Mucosa of gallbladder (tissue), 1 donor: ENCODE data around the gene UBE2QL1. TPM values are rescaled to one million over a fixed set of nuclear protein-coding genes. Genes with fewer than 3 reads are reported as not detected.

Source experiments
- DNase-seq: peaks from one replicate; pipeline ENCODE4 v3.0.0-alpha.2; 2020; ENCODE audit warnings: low spot score
- total RNA-seq: library from RNA; stranded (reverse); gene quantifications from one replicate; pipeline ENCODE4 v1.2.1, GENCODE V29; 2021
- donor health status: DM: no; HTN: no; CAD: no.

The UBE2QL1 gene, protein sequence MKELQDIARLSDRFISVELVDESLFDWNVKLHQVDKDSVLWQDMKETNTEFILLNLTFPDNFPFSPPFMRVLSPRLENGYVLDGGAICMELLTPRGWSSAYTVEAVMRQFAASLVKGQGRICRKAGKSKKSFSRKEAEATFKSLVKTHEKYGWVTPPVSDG
- total RNA-seq: 1.6 TPM

DNA sequence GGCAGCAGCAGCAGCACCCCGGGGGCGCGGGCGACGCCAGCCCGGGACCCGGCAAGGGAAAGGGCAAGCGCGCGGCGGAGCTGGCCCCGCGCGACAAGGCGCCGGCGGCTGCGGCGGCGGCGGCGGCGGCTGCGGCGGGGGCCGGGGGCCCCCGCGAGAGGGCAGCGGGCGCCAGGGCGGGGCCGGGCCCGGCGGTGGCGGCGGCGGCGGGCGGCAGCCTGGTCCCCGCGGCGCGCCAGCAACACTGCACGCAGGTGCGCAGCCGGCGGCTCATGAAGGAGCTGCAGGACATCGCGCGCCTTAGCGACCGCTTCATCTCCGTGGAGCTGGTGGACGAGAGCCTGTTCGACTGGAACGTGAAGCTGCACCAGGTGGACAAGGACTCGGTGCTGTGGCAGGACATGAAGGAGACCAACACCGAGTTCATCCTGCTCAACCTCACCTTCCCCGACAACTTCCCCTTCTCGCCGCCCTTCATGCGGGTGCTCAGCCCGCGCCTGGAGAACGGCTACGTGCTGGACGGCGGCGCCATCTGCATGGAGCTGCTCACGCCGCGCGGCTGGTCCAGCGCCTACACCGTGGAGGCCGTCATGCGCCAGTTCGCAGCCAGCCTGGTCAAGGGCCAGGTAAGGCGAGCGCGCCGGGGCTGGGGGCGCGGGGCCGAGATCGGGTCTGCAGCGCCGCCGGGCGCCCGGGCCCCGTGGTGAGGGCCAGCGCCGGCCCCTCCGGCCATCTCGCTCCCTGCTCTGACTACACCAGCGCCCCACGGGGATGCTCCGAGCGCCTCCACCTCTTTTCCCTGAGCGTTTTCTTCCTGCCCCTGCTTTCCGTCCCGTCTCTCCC, at the start of gene UBE2QL1:
Gene UBE2QL1 (plus strand): TSS at position 238 of the 843 bp plus-strand sequence. CDS start 35 bp downstream, at position 273.
- DNase-seq: no peak

DNA sequence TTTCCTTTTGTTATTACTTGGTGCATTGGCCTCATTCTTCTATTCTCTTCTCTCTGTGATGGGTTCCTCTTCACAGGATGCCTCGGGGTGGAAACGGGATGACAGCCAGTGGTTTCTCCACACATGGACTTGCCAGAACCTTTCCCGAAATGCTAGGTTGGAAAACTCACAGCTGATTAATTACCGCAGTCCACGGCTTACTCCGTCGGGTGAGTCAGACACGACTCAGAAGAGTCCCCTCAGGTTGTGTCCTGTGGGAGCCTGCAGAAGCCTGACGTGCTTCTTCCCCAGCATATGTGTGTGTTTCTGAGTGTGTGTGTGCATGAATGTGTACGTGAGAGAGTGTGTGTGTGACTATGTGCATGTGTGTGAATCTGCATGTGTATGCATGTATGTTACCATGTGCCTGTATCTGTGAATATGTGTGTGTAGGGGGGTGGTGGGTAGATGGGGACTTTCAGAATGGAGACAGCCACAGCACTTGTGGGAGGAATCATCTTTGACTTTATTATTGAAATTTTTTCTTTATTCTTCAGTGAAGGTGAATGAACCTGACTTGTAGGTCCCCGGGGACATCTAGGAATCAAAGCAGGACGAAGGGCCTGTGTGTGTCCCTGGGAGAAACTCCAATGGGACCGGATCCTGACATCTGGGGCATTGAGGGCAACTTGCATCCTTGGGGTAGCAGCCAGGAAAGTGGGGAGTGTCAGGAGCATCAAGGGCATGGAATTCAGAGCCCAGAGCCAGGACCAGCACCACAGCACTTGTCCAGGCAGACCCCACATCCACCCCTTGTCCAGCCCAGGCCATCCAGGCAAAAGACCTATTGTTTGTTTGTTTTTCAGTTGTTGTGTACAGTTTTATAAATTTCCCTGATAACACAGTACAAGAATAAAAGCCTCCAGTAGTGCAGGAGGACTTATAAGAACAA, 48.4 kb upstream of the UBE2QL1 start:
- no peak for DNase-seq

DNA sequence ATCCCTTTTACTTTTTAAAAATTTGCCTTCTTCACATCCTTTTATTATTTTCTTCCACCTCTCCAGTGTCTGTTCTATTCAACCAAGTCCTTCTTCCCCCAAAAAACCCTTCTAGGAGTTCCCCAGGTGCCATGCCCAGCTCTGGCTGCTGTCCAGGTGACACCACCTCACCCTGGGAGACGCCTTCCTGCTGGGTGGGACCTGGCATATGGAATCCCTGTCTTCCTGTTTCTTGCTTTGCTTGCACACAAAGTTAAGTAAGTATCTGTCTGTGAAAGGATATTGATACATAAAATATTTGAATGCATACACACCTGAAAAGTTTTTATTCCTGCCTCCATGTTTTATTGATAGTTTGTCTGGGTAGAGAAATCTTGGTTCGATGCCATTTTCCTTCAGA, 47.2 kb upstream of the UBE2QL1 start:
- no peak for DNase-seq

DNA sequence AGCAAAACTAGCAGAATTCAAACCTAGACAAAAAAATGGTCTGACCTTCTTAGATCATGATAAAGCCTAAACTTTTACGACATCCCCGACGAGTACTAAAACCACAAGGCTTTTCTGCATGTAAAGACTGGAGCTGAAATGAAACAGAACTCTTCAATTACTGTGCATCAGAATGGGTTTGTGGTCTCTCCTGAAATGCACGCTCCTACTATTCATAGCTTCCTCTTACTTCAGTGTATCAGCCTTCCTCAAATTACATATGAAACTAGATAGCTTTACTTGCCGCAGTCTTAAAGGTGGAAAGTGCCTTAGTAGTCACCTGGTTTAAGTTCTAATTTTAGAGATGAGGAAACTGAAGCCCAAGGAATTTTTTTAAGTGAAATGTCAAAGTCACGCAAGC, 45.7 kb upstream of the UBE2QL1 start:
- no peak for DNase-seq

DNA sequence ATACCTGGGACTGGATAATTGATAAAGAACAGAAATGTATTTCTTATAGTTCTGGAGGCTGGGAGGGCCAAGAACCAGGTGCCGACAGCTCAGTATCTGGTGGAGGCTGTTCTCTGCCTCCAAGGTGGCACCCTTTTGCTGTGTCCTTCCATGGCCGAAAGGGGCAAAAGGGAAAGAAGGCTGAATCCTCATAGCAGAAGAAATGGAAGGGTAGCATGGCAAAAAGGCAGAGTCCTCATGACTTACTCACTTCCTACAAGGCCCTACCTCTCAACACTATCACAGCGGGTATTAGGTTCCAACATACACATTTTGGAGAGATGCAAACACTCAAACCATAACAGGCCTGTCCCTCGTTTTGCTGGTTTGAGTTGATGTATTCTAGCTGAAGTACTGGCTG, 45.2 kb upstream of the UBE2QL1 start:
- DNase-seq: no peak

DNA sequence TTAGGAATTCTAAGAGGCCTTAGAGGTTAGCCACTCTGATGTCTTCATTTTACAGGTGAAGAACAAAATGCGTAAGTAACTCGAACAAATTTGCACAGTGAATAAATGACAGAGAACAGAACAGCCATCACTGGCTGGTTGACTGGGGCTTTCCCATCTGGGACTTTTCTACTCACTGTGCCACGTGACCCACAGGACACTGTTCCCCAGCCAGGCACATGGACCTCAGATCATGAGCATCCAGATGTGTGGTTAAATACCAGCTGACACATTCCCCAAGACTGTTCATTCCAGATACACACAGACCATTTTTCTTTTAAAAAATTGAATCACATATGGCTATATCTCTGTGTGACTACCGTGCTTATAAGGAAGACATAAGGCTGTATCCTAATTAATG, 44.5 kb upstream of the UBE2QL1 start:
- DNase-seq: no peak

DNA sequence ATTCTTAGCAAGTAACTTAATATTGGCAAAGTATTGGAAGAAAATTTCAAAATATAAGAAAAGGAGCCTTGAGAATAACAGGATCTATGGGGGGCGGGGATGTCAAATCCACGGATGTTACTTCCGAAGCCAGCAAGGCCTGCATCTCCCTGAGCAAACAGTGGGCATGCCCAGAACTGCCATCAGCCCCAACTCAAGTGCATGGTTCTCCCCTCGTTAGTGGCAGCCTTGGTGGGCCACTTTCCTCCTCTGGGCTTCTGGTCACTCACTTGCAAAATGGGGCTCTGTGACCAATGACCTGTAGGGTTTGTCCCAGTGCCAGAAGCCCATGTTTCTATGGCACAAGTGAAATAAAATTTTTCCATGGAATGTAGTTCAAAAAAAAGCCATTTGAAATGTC, 43.1 kb upstream of the UBE2QL1 start:
- no peak for DNase-seq

DNA sequence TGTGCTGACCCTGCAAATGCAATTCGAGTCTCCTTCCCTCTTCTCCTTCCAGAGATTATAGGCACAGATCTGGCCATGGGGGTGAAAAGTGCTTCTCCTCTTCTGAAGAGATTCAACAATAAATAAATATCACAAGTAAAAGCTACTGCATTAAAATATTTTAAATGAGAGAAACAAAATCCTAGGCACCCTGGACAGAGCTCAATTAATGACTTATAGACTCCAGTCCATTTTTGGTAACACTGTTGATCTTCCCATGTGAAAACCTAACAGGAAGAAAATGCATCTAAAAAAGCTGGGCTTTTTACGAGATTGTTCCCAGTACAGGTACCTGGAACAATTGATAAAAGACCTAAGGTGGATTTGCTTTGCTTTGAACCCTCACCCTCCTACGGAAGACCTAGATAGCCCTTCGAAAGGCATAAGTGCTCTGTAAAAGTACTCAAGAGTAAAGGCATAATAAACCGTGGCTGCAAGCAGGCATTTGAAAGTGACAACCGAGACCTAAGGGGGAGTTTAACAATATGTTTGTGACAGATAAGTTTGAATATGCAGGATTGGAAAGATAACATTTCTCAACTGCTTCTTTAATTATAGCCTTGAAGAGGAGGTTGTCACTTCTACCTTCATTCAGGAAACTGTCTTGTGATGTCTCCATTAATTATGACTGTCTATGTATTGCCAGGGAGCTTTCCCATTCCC, 41.0 kb upstream of the UBE2QL1 start:
- no peak for DNase-seq

DNA sequence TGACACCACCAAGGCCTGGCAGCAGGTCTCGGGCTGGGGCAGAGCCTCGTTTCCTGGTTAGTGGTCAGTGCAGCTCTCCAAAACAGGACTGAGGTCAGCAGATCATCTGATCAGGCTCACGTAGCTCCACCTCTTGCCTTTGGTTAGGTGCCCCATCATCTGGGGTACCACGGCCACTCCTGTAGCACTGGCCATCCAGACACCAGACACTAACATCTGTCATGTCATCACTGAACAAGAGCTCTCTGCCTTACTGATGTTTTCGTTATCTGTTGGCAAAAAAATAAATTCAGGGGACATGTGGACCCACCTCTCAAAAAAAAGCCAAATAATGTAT, 40.4 kb upstream of the UBE2QL1 start:
- DNase-seq: no peak

DNA sequence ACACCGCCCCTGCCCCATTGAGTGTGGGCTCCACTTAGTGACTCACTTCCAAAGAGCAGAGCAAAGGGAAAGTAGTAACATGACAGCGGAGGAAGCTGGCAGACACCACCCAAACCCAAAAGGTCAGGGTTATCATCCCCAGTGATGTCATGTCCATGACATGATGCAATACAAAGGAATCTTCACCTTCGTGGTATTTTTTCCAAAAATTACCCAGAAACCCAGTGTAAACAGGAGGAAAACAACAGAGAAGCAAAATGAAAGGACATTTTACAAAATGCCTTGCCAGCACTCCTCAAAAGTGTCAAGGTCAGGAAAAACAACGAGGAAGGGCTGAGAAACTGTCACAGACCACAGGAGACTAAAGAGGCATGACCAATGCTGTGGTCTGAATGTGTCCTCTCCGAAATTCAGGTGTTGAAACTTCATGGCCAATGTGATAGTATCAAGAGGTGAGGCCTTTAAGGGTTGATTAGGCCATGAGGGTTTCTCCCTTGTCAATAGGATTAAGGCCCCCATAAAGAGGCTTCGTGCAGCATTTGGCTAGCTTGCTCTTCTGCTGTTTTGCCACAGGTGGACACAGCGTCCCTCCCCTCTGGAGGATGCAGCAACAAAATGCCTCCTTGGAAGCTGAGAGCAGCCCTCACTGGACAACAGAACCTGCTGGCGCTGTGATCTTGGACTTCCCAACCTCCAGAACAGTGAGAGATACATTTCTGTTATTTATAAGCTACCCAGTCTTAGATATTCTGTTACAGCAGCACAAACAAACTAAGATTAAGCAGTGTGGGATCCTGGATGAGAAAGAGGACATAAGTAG, 39.8 kb upstream of the UBE2QL1 start:
- DNase-seq: no peak

DNA sequence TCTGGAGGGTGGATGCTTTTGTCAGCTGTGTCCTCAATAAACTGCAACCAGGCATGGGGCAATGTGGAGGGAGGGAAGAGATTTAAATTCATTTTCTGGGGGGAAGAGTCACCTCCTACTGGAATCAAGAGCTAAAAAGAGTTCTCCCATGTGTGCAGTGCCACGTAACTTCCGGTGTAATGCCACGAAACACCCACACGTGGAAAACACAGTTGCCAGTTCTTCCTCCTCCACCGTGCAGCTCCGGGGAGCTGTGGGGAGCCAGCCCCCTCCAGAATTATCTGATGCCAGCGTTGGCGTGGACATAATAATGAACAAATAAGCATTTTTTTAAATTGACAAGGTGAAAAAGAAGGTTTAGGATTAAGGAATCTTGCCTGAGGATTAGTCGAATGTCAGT, 38.2 kb upstream of the UBE2QL1 start:
- DNase-seq: no peak

DNA sequence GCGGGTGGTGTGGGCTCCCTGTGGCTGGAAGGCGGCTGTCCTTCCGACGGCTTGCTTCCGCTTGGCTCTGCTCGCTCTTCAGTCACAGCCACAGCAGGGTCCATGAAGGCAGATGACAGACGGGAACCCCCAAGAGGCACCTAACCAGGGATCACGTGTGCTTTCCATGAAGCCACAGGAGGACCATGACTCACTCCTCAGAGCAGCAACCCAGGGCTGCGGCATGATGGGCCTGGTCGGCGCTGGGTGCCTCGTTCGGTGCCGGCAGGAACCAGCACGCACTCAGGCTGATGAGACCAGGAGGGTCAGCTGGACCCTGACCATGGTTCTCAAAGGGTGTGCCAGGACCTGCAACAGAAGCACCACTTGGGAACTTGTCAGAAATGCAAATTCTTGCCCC, 37.5 kb upstream of the UBE2QL1 start:
- no peak for DNase-seq

DNA sequence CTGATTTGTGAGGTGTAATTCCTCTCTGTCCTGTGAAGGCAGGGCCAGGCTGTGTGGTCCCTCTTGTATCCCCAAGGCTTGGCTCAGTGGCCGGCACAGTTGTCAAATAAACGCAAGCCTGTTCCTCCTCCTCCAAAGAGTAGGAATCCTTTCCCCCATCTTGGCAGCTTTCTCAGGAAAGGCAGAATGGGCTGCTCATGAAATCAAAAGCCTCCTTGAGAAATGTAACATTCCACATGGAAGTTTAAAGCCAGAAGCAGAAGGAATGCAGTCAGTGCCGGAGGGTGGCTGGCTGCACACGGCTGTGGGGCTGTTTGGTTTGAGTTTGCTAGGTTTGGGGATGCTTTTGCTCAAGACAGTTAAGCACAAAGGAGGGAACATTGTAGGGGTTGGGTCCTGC, 35.8 kb upstream of the UBE2QL1 start:
- no peak for DNase-seq

DNA sequence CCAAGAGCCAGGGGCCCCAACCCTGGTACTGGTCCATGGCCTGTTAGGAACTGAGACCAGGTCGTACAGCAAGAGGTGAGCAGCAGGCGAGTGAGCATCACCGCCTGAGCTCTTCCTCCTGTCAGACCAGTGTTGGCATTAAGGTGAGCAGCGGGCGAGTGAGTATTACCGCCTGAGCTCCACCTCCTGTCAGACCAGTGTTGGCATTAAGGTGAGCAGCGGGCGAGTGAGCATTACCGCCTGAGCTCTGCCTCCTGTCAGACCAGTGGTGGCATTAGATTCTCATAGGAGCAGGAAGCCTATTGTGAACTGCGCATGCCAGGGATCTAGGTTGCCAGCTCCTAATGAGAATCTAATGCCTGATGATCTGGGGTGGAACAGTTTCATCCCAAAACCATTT, 31.0 kb upstream of the UBE2QL1 start:
- DNase-seq: no peak

DNA sequence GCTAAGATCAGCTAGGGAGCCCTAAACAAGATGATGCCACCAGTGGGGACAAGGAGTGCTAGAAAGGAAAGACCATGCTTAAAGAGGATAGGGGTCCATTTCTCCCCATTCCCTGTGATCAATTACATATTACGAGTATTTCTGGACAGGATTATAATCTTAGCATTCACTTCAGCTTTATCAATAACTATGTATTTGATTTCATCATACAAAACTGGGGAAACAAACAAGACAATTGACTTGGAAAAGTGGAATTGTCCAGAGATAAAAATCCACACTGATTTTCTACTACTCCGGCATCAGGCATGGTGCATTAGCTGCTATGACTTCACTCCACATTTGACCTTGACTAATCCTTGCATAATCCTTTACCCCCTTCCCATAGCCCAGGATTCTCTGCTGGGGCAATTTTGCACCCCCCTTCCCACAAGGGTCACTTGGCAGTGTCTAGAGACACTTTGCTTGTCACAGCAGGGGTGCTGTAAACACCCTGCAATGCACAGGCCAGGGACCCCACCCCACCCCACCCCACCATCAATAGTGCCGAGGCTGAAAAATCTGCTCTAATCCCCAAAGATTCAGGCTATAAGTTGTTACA, 29.9 kb upstream of the UBE2QL1 start:
- DNase-seq: no peak

DNA sequence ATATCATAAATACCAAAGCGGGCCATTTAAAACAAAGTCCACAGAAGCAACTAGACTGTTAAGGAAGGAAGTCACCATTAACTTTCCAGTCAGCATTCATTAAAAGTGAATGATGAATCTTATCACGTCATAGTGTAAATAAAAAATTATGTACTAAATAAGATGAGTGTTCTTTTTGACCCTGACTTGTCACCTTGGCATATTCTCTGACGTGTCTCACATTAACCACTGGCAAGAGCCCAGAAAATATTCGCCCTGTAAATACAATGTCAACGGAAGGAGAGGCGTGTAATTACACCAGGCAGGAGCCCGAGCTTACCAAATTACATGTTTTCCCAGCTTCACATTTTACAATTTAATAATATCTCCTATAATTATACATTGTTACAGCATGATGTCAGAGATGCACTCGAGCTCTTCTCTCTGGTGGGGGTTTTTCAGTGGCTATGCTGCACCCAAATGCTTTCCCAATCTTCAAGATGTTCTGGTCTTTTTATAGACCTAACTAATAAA, 29.3 kb upstream of the UBE2QL1 start:
- DNase-seq: peak; percentile 27

DNA sequence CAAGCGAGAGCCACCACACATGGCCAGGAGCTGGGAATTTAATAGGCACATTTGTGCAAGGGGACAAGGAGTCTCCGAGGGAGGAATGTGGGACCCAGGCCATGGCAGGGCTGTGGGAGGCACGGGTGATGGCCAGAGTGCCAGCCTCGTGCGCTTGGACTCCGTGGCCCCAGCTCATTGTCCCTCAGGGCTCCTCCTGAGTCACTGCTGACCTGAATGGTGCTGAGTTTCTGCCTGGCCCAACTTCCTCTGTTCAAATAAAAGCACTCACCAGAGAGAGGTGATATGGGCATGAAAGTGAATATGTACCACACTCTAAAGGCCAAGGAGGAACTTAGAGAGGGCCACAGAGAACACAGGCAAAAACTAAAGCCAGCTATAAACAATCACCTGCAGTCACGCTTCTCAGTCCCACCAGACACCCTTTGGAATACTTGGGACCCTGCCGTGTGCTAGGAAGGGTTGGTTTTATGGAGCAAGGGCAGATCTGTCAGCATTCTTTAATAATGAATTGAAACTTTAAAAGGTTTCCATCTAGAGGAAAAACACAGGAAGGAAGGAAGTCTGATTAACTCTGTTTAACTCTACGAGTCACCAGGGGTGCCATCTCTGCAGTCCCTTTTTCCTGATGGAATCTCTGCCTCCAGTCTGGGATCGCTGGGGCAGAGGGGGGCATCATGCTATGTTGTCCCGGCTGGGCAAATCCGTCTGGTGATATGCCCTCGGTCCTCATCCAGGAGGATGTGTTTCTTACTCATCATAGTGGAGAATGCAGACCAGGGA, 25.1 kb upstream of the UBE2QL1 start:
- no peak for DNase-seq

DNA sequence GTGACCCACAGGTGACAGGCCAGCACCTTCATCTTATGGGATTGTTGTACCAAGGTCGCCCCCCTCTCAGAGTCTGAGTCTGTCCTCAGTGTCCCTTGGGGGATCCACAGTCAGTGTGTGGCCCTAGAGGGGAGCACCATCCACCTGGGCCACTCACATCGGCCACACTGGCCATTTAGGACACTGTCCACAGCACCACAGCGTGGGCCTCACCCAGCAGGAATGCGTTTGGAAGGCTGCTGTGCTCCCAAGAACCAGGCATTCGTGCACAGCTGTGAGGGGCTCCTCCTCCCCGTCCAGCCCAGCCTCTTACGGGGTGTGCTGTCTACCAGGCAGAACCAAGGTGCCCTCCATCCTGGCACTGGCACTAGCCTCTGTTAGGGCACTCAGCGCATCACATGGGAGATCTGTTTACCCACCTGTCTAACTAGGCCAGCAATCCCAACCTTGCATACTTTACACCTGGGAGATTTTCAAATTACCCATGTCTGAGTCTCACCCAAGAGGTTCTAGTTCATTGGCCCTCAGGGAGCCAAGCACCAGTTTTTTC, 24.5 kb upstream of the UBE2QL1 start:
- DNase-seq: no peak

DNA sequence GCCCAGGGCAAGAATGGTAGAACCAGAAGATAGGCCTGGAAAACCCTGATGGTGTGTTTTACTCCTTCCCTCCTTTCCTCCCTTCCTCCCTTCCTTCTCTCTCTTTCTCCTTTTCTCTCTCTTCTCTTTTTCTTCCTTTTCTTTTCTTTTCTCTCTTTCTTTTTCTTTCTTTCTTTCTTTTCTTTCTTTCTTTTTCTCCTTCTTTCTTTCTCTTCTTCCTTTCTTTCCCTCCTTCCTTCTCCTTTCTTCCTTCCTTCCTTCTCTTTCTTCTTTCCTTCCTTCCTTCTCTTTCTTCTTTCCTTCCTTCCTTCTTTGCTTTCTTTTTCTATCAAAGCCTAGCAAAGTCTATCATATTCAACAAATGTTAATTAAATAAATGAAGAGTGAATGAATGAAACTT, 24.0 kb upstream of the UBE2QL1 start:
- no peak for DNase-seq
